Smooth muscle cell (in vitro differentiated cells): ENCODE results near the gene DLST. TPM values are rescaled to one million over a fixed set of nuclear protein-coding genes. Genes with fewer than 3 reads are reported as not detected.

ENCODE experiments used
- DNase-seq: peaks from one replicate; lab custom pipeline; 2025; ENCODE audit not compliant: unreplicated experiment; lab: John Stamatoyannopoulos, UW
- H2AFZ ChIP-seq: fragments of 200-600 bp; sonication (generic); 2 replicates; pipeline ENCODE4 v1.6.0; 2016; ENCODE audit warnings: antibody characterized with exemption, low read depth, mild to moderate bottlenecking
- H3F3A ChIP-seq: fragments of 200-600 bp; sonication (generic); 2 replicates; pipeline ENCODE4 v1.6.0; 2017; ENCODE audit warnings: antibody characterized with exemption, low read depth
- H3K27ac ChIP-seq: fragments of 200-600 bp; sonication (generic); 2 replicates; pipeline ENCODE4 v1.5.1; 2016; ENCODE audit warnings: low read depth, mild to moderate bottlenecking
- H3K27me3 ChIP-seq: fragments of 200-600 bp; sonication (generic); 2 replicates; pipeline ENCODE4 v1.6.1; 2016; ENCODE audit warnings: low read depth, mild to moderate bottlenecking
- H3K36me3 ChIP-seq: fragments of 200-600 bp; sonication (generic); 2 replicates; pipeline ENCODE4 v1.5.1; 2016; ENCODE audit warnings: low read depth
- H3K4me1 ChIP-seq: fragments of 200-600 bp; sonication (generic); 2 replicates; pipeline ENCODE4 v1.5.1; 2016; ENCODE audit warnings: low read depth
- H3K4me2 ChIP-seq: fragments of 200-600 bp; sonication (generic); 2 replicates; pipeline ENCODE4 v1.6.0; 2016; ENCODE audit warnings: mild to moderate bottlenecking
- H3K4me3 ChIP-seq: fragments of 200-600 bp; sonication (generic); 2 replicates; pipeline ENCODE4 v1.5.1; 2016; ENCODE audit warnings: mild to moderate bottlenecking
- H3K79me2 ChIP-seq: fragments of 200-600 bp; sonication (generic); 2 replicates; pipeline ENCODE4 v1.6.0; 2016; ENCODE audit warnings: low read depth, mild to moderate bottlenecking
- H3K9ac ChIP-seq: fragments of 200-600 bp; sonication (generic); 2 replicates; pipeline ENCODE4 v1.6.0; 2016; ENCODE audit warnings: low read depth
- H3K9me3 ChIP-seq: fragments of 200-600 bp; sonication (generic); replicated peaks from 2 replicates; pipeline ENCODE4 v1.5.1; 2016; ENCODE audit warnings: low read depth
- H4K20me1 ChIP-seq: fragments of 200-600 bp; sonication (generic); 2 replicates; pipeline ENCODE4 v1.6.0; 2016; ENCODE audit warnings: low read depth
- WGBS: methylation state at CpG from one replicate; pipeline ENCODE4 v1.1.7; 2016; ENCODE audit warnings: low lambda C conversion rate; 5-methylcytosine and 5-hydroxymethylcytosine counted together
- polyA plus RNA-seq: library from polyadenylated mRNA; unstranded; fragments of >200 nt; fragmentation: Nextera tagmentation; extraction: Ambion mirVana; gene quantifications from 2 replicates; pipeline ENCODE4 v1.2.1, GENCODE V29; 2016
- total RNA-seq: library from RNA; depleted of rRNA; stranded (reverse); fragments of >200 nt; gene quantifications from 2 replicates; pipeline ENCODE4 v1.2.3, GENCODE V29; 2014
- TF ChIP-seq, protein P1 (sequence below): fragments of 200-600 bp; sonication (generic); IDR thresholded peaks from 2 replicates; pipeline ENCODE4 v1.5.1; 2017; ENCODE audit warnings: borderline replicate concordance, mild to moderate bottlenecking, antibody characterized with exemption; ENCODE audit not compliant: insufficient read depth, poor library complexity, severe bottlenecking

Gene DLST
- total and polyA plus RNA-seq, 2 experiments from 2014 or later, result 4.9 to 46.9 TPM

- H3K9ac ChIP-seq, result no peak overlapping the region
- no peaks in the 10 kb centered on the region for H3K9me3 ChIP-seq
- H4K20me1 ChIP-seq, result peaks cover 4% of the 10 kb centered on the region
- no peak overlapping the region for H3K4me2 ChIP-seq
- TF ChIP-seq, protein P1, sequence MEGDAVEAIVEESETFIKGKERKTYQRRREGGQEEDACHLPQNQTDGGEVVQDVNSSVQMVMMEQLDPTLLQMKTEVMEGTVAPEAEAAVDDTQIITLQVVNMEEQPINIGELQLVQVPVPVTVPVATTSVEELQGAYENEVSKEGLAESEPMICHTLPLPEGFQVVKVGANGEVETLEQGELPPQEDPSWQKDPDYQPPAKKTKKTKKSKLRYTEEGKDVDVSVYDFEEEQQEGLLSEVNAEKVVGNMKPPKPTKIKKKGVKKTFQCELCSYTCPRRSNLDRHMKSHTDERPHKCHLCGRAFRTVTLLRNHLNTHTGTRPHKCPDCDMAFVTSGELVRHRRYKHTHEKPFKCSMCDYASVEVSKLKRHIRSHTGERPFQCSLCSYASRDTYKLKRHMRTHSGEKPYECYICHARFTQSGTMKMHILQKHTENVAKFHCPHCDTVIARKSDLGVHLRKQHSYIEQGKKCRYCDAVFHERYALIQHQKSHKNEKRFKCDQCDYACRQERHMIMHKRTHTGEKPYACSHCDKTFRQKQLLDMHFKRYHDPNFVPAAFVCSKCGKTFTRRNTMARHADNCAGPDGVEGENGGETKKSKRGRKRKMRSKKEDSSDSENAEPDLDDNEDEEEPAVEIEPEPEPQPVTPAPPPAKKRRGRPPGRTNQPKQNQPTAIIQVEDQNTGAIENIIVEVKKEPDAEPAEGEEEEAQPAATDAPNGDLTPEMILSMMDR, result no peak
- no peaks in the 10 kb centered on the region for H3K36me3 ChIP-seq
- H3K4me3 ChIP-seq, result no peak overlapping the region
- H3K27me3 ChIP-seq, result no peaks in the 10 kb centered on the region
- no peaks in the 10 kb centered on the region for H3K4me1 ChIP-seq
- H2AFZ ChIP-seq, result no peak overlapping the region
- no peak for DNase-seq
- H3K27ac ChIP-seq, result no peak overlapping the region
- 91% methylated on average over 9 of the region's 10 CpGs for WGBS
- H3F3A ChIP-seq, result no peaks in the 10 kb centered on the region
- H3K79me2 ChIP-seq, result no peaks in the 10 kb centered on the region
Measured at GRCh38 chr14:74910556-74910955, 28.8 kb downstream of the DLST start.

- no peak overlapping the region for H3K4me2 ChIP-seq
Measured at GRCh38 chr14:74911221-74911620, 29.5 kb downstream of the DLST start.

DNA sequence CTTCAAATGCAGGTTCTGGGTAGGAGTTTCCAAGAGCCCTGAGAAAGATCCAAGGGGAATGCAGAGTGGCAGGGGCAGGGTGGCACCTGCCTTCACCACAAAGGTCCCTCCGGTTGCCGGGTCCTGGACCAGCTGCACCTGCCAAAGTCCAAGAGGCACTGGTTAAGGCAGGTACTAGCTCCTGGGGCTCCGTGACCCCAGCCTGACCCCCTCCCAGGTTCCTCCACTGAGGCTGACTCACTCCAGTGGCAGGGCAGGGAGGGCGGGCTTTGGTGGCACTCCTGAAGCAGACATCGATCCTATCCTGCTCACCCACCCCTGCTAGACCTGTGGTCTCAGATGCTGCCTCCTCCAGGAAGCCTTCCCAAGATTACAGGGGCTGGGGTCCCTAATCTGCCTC is 30.0 kb downstream of the DLST start:
- Histone ChIP-seq H3K4me1 (no peaks in the 10 kb centered on the region), H3K4me2 (no peak overlapping the region), H3K27ac (no peak overlapping the region), H3K4me3 (no peak overlapping the region), H3F3A (no peaks in the 10 kb centered on the region), H4K20me1 (no peaks in the 10 kb centered on the region), H3K9ac (no peak overlapping the region), H3K27me3 (no peaks in the 10 kb centered on the region), H3K36me3 (no peaks in the 10 kb centered on the region), H3K79me2 (no peaks in the 10 kb centered on the region), H2AFZ (no peak overlapping the region), H3K9me3 (no peaks in the 10 kb centered on the region)
- TF ChIP-seq, protein P1, result no peak
- DNase-seq, result no peak
- WGBS, result 92% methylated on average over 5 of the region's 5 CpGs

More at GRCh38 chr14:74911221-74911620, 29.5 kb downstream of the DLST start:
- Histone ChIP-seq H4K20me1 (no peaks in the 10 kb centered on the region), H3K9ac (no peak overlapping the region), H3F3A (no peaks in the 10 kb centered on the region), H3K79me2 (no peaks in the 10 kb centered on the region), H3K36me3 (no peaks in the 10 kb centered on the region), H3K27me3 (no peaks in the 10 kb centered on the region), H3K4me3 (no peak overlapping the region), H2AFZ (no peak overlapping the region), H3K27ac (no peak overlapping the region), H3K9me3 (no peaks in the 10 kb centered on the region), H3K4me1 (no peaks in the 10 kb centered on the region)
- WGBS, result 95% methylated on average over 6 of the region's 6 CpGs
- DNase-seq, result no peak
- TF ChIP-seq, protein P1, result no peak

DNA sequence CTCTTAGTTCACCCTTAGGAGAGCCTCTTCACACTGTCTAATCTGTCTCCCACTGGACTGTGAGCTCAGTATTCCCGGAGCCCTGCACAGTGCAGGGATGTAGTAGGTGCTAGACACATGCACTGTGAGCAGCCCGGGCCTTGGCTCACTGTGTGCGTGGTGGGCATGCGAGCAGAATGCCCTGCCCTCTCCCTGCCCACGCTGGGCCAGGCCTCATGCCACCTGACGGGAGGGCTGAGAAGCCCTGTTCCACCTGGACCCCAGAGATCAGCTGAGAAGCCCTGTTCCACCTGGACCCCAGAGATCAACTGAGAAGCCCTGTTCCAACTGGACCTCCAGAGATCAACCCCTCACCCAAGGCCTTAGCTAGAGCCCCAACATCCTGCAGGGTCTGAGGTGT is 30.4 kb downstream of the DLST start:
- H3K4me1 ChIP-seq, result no peaks in the 10 kb centered on the region
- no peaks in the 10 kb centered on the region for H3K27me3 ChIP-seq
- H3K79me2 ChIP-seq, result no peaks in the 10 kb centered on the region
- no peak overlapping the region for H3K27ac ChIP-seq
- H3K9me3 ChIP-seq, result no peaks in the 10 kb centered on the region
- H3K4me3 ChIP-seq, result no peak overlapping the region
- no peaks in the 10 kb centered on the region for H3F3A ChIP-seq
- no peak overlapping the region for H2AFZ ChIP-seq
- H4K20me1 ChIP-seq, result no peaks in the 10 kb centered on the region
- no peaks in the 10 kb centered on the region for H3K36me3 ChIP-seq
- DNase-seq, result no peak
- TF ChIP-seq, protein P1, result no peak
- H3K4me2 ChIP-seq, result no peak overlapping the region
- no peak overlapping the region for H3K9ac ChIP-seq
- 90% methylated on average over 6 of the region's 6 CpGs for WGBS
